Hepatocyte (in vitro differentiated cells): ENCODE measurements around the gene MSH3.

Experiments
- CTCF ChIP-seq: fragments of 200-600 bp; sonication (generic); IDR thresholded peaks from 2 replicates; pipeline ENCODE4 v1.5.1; 2016; ENCODE audit warnings: antibody characterized with exemption, mild to moderate bottlenecking; ENCODE audit not compliant: poor library complexity
- EZH2 ChIP-seq: fragments of 200-600 bp; sonication (generic); IDR thresholded peaks from 2 replicates; pipeline ENCODE4 v1.6.1; 2016; ENCODE audit warnings: antibody characterized with exemption, mild to moderate bottlenecking, borderline replicate concordance
- EZH2phosphoT487 ChIP-seq: fragments of 200-600 bp; sonication (generic); IDR thresholded peaks from one replicate; pipeline ENCODE4 v1.6.1; 2018; ENCODE audit warnings: antibody characterized with exemption, mild to moderate bottlenecking, low read depth, moderate library complexity; ENCODE audit not compliant: unreplicated experiment, severe bottlenecking

DNA sequence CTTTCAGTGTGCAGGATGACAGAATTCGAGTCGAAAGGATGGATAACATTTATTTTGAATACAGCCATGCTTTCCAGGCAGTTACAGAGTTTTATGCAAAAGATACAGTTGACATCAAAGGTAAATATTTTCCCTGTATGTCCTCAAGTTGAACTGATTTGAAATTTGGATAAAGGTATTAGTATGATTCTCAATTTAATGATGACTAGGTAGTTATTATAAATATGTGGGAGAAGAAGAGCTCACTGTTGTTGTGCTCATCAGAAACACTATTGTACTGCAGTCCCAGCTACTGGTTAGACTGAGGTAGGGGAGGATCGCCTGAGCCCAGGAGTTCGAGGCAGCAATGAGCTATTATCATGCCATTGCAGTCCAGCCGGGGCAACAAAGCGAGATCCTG is 71.0 kb downstream of the MSH3 start:
- TF ChIP-seq EZH2 = no peak
- no peak for TF ChIP-seq CTCF
- TF ChIP-seq EZH2phosphoT487 = no peak
